AG09309 (cell line): ENCODE data around the gene RHBDD3.

Source experiments
- DNase-seq: peaks from one replicate; pipeline ENCODE4 v3.0.0-alpha.2; 2010; ENCODE audit warnings: low read depth
- H3K4me3 ChIP-seq: 2 replicates; pipeline ENCODE4 v1.5.1; 2011; ENCODE audit warnings: mild to moderate bottlenecking, low read depth, low read length, moderate library complexity; ENCODE audit not compliant: control insufficient read depth
- CTCF ChIP-seq: IDR thresholded peaks from 2 replicates; pipeline ENCODE4 v1.5.1; 2011; ENCODE audit warnings: mild to moderate bottlenecking, low read depth, low read length, inconsistent platforms; ENCODE audit not compliant: insufficient read depth, control insufficient read depth; ENCODE audit errors: missing control alignments

The RHBDD3 gene

GRCh38 chr22:29265305-29265704 is 2.5 kb downstream of the RHBDD3 start:
- no peak overlapping the region for H3K4me3 ChIP-seq
- no peak for DNase-seq
- TF ChIP-seq CTCF, result no peak

GRCh38 chr22:29263791-29264276 is 3.9 kb downstream of the RHBDD3 start:
- no peak overlapping the region for H3K4me3 ChIP-seq
- TF ChIP-seq CTCF, result no peak
- DNase-seq, result no peak

- DNase-seq, result no peak
- no peak for TF ChIP-seq CTCF
- H3K4me3 ChIP-seq, result no peak overlapping the region
These were observed 7.0 kb downstream of the RHBDD3 start for GRCh38 chr22:29260601-29261315.

- no peak overlapping the region for H3K4me3 ChIP-seq
- no peak for DNase-seq
- no peak for TF ChIP-seq CTCF
These were observed 7.7 kb downstream of the RHBDD3 start for GRCh38 chr22:29260031-29260560.

GRCh38 chr22:29259253-29259899 is 8.4 kb downstream of the RHBDD3 start:
- no peak overlapping the region for H3K4me3 ChIP-seq
- no peak for DNase-seq
- peak; percentile 11 for TF ChIP-seq CTCF

- no peak for DNase-seq
- no peak for TF ChIP-seq CTCF
- H3K4me3 ChIP-seq, result no peak overlapping the region
These were observed 9.2 kb downstream of the RHBDD3 start for GRCh38 chr22:29258407-29259252.
